Jurkat, Clone E6-1 (cell line): ENCODE results near the gene TMEM108.

Experiments used
- DNase-seq: peaks from one replicate; pipeline ENCODE4 v3.0.0-alpha.2; 2011; ENCODE audit warnings: low read depth, low spot score
- H3K4me3 ChIP-seq: 2 replicates; pipeline ENCODE4 v1.5.1; 2011; ENCODE audit warnings: mild to moderate bottlenecking, low read length, control low read depth, moderate library complexity

The TMEM108 gene

GRCh38 chr3:133192967-133193366, 154.8 kb downstream of the TMEM108 start:
- no peak overlapping the region for H3K4me3 ChIP-seq
- no peak for DNase-seq

- H3K4me3 ChIP-seq, result no peak overlapping the region
- DNase-seq, result no peak
Measured at GRCh38 chr3:133196527-133196926, 158.3 kb downstream of the TMEM108 start.

- no peak overlapping the region for H3K4me3 ChIP-seq
- DNase-seq, result no peak
Measured at GRCh38 chr3:133197619-133198018, 159.4 kb downstream of the TMEM108 start.

GRCh38 chr3:133206921-133207320, 168.7 kb downstream of the TMEM108 start:
- no peak overlapping the region for H3K4me3 ChIP-seq

GRCh38 chr3:133208184-133208583, 170.0 kb downstream of the TMEM108 start:
- no peak for DNase-seq
- no peak overlapping the region for H3K4me3 ChIP-seq

More at GRCh38 chr3:133206921-133207320, 168.7 kb downstream of the TMEM108 start:
- DNase-seq, result no peak

- DNase-seq, result peak; percentile 32
- H3K4me3 ChIP-seq, result no peak overlapping the region
Measured at GRCh38 chr3:133209871-133210550, 171.8 kb downstream of the TMEM108 start.

GRCh38 chr3:133210656-133211055, 172.5 kb downstream of the TMEM108 start:
- no peak for DNase-seq
- H3K4me3 ChIP-seq, result no peak overlapping the region

GRCh38 chr3:133211449-133211848, 173.3 kb downstream of the TMEM108 start:
- H3K4me3 ChIP-seq, result no peak overlapping the region
- DNase-seq, result peak; percentile 21

GRCh38 chr3:133211856-133212255, 173.7 kb downstream of the TMEM108 start:
- no peak overlapping the region for H3K4me3 ChIP-seq
- DNase-seq, result no peak

GRCh38 chr3:133213937-133214336, 175.7 kb downstream of the TMEM108 start:
- no peak for DNase-seq
- H3K4me3 ChIP-seq, result no peak overlapping the region

GRCh38 chr3:133227813-133228212, 189.6 kb downstream of the TMEM108 start:
- no peak overlapping the region for H3K4me3 ChIP-seq
- no peak for DNase-seq

- DNase-seq, result no peak
- H3K4me3 ChIP-seq, result no peak overlapping the region
Measured at GRCh38 chr3:133230195-133230594, 192.0 kb downstream of the TMEM108 start.

- DNase-seq, result no peak
- H3K4me3 ChIP-seq, result no peak overlapping the region
Measured at GRCh38 chr3:133236901-133237300, 198.7 kb downstream of the TMEM108 start.

GRCh38 chr3:133237380-133237779, 199.2 kb downstream of the TMEM108 start:
- no peak overlapping the region for H3K4me3 ChIP-seq
- no peak for DNase-seq

GRCh38 chr3:133238015-133238414, 199.8 kb downstream of the TMEM108 start:
- DNase-seq, result no peak
- no peak overlapping the region for H3K4me3 ChIP-seq

GRCh38 chr3:133246119-133246518, 207.9 kb downstream of the TMEM108 start:
- no peak for DNase-seq
- no peak overlapping the region for H3K4me3 ChIP-seq

GRCh38 chr3:133246773-133247172, 208.6 kb downstream of the TMEM108 start:
- no peak overlapping the region for H3K4me3 ChIP-seq
- no peak for DNase-seq

- no peak for DNase-seq
- H3K4me3 ChIP-seq, result no peak overlapping the region
Measured at GRCh38 chr3:133248389-133248788, 210.2 kb downstream of the TMEM108 start.

GRCh38 chr3:133249490-133249889, 211.3 kb downstream of the TMEM108 start:
- no peak for DNase-seq
- H3K4me3 ChIP-seq, result no peak overlapping the region

- no peak for DNase-seq
- no peak overlapping the region for H3K4me3 ChIP-seq
Measured at GRCh38 chr3:133254151-133254550, 216.0 kb downstream of the TMEM108 start.

GRCh38 chr3:133254716-133255115, 216.5 kb downstream of the TMEM108 start:
- no peak overlapping the region for H3K4me3 ChIP-seq
- no peak for DNase-seq
